MM.1S (cell line): ENCODE data around the gene MPO.

Experiments used
- DNase-seq: peaks from one replicate; pipeline ENCODE4 v3.0.0-alpha.2; 2015
- H2AFZ ChIP-seq: fragments of 300-600 bp; sonication (generic); 2 replicates; pipeline ENCODE4 v1.6.0; 2016; ENCODE audit warnings: antibody characterized with exemption, low read length
- H3F3A ChIP-seq: fragments of 300-600 bp; sonication (generic); 2 replicates; pipeline ENCODE4 v1.6.1; 2016; ENCODE audit warnings: mild to moderate bottlenecking, antibody characterized with exemption, low read length, moderate library complexity, mixed read lengths; ENCODE audit not compliant: insufficient read depth
- H3K27ac ChIP-seq: fragments of 300-600 bp; sonication (generic); 2 replicates; pipeline ENCODE4 v1.5.1; 2016; ENCODE audit warnings: mild to moderate bottlenecking, low read length
- H3K27me3 ChIP-seq: fragments of 300-600 bp; sonication (generic); replicated peaks from 2 replicates; pipeline ENCODE4 v1.6.0; 2016; ENCODE audit warnings: low read length; ENCODE audit not compliant: insufficient read depth
- H3K36me3 ChIP-seq: fragments of 300-600 bp; sonication (generic); replicated peaks from 2 replicates; pipeline ENCODE4 v1.6.1; 2016; ENCODE audit warnings: mild to moderate bottlenecking, low read length, mixed read lengths; ENCODE audit not compliant: insufficient read depth
- H3K4me1 ChIP-seq: fragments of 300-600 bp; sonication (generic); 2 replicates; pipeline ENCODE4 v1.6.1; 2016; ENCODE audit warnings: low read length, mixed read lengths
- H3K4me2 ChIP-seq: fragments of 300-600 bp; sonication (generic); 2 replicates; pipeline ENCODE4 v1.6.0; 2016; ENCODE audit warnings: low read depth, low read length
- H3K4me3 ChIP-seq: fragments of 300-600 bp; sonication (generic); 2 replicates; pipeline ENCODE4 v1.5.1; 2016; ENCODE audit warnings: low read length, mixed read lengths
- H3K79me2 ChIP-seq: fragments of 300-600 bp; sonication (generic); 2 replicates; pipeline ENCODE4 v1.6.1; 2016; ENCODE audit warnings: mixed run types, low read length, mixed read lengths
- H3K9ac ChIP-seq: fragments of 300-600 bp; sonication (generic); 2 replicates; pipeline ENCODE4 v1.6.1; 2016; ENCODE audit warnings: low read length, mixed read lengths
- H3K9me2 ChIP-seq: fragments of 300-600 bp; sonication (generic); replicated peaks from 2 replicates; pipeline ENCODE4 v1.6.1; 2016; ENCODE audit warnings: mild to moderate bottlenecking, low read length, mixed read lengths; ENCODE audit not compliant: insufficient read depth
- H3K9me3 ChIP-seq: fragments of 300-600 bp; sonication (generic); replicated peaks from 2 replicates; pipeline ENCODE4 v1.6.1; 2016; ENCODE audit warnings: mild to moderate bottlenecking, low read length, mixed read lengths; ENCODE audit not compliant: insufficient read depth
- H4K20me1 ChIP-seq: fragments of 300-600 bp; sonication (generic); 2 replicates; pipeline ENCODE4 v1.6.1; 2016; ENCODE audit warnings: mild to moderate bottlenecking, low read length, moderate library complexity, mixed read lengths; ENCODE audit not compliant: insufficient read depth
- EZH2 ChIP-seq: fragments of 300-600 bp; sonication (generic); optimal IDR thresholded peaks from 2 replicates; pipeline ENCODE3; 2017; ENCODE audit warnings: low read depth, mild to moderate bottlenecking, antibody characterized with exemption, low read length, mixed read lengths
- EZH2phosphoT487 ChIP-seq: fragments of 300-600 bp; sonication (generic); IDR thresholded peaks from 2 replicates; pipeline ENCODE4 v1.6.1; 2018; ENCODE audit warnings: antibody characterized with exemption, low read length
- TF ChIP-seq, protein P1 (sequence below): fragments of 300-600 bp; sonication (generic); IDR thresholded peaks from 2 replicates; pipeline ENCODE4 v1.5.1; 2016; ENCODE audit warnings: antibody characterized with exemption, low read length, mixed read lengths

MPO gene, protein sequence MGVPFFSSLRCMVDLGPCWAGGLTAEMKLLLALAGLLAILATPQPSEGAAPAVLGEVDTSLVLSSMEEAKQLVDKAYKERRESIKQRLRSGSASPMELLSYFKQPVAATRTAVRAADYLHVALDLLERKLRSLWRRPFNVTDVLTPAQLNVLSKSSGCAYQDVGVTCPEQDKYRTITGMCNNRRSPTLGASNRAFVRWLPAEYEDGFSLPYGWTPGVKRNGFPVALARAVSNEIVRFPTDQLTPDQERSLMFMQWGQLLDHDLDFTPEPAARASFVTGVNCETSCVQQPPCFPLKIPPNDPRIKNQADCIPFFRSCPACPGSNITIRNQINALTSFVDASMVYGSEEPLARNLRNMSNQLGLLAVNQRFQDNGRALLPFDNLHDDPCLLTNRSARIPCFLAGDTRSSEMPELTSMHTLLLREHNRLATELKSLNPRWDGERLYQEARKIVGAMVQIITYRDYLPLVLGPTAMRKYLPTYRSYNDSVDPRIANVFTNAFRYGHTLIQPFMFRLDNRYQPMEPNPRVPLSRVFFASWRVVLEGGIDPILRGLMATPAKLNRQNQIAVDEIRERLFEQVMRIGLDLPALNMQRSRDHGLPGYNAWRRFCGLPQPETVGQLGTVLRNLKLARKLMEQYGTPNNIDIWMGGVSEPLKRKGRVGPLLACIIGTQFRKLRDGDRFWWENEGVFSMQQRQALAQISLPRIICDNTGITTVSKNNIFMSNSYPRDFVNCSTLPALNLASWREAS

DNA sequence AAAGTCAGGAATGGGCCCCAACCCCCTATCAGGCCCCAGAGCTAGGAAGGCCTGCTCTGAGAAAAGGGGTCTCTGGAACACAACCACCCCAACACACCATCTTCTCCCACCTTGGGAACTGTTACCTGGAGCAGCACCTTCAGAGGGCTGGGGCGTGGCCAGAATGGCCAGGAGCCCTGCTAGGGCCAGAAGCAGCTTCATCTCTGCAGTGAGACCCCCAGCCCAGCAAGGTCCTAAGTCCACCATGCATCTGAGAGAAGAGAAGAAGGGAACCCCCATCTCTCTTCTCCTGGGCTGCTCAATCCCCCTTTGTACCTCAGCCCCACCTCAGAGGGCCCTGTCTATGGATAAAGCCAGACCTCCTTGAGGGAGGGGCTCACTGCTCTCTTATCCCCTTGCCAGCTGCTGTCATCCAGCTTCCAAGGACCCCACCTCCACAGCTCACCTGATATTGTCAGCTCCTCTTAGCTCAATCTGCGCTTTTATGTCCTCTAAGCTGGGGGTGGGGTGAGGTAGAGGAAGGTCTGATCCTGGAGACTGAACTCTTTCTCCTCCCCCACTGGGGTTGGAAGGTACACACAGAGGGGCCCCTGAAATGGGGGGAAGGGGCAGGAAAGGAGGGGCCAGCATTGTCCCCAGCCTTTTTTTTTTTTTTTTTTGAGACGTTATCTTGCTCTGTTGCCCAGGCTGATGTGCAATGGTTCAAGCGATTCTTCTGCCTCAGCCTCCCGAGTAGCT, at the start of gene MPO:
Gene MPO (minus strand): TSS at position 456 of the 738 bp plus-strand sequence. CDS start 177 bp downstream, at position 279.
- no peak within 1 kb of the TSS for H3K4me2 ChIP-seq

DNA sequence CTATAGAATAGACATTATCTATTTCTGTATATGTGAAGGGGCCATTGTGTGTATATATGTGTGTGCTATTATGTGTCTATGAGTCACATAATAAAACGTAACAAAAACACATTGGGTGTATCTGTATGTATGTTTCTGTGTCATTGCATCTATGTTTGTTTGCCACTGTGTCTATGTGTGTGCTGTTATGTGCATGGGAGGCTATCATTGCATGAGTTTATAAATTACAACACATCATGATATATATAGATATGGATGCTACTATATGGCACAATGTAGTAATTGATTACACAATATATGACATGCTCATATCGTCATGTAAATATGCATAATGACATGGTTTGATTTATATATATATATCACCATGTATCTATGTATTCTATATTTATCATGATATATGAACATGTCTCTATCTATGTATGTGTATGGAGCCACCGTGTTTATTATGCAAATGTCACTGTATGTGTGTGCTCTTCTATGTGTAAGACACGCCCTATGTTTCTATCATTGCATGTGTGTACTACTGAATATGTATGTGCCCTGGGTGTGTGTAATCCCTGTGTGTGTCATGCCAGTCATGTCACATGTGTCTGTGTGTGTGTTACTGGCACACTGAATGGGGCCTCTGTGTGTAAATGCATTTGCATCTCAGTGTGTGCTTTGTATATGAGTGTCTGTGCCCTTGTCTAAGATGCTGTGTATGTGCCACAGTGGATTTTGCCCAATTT, 49.2 kb upstream of the MPO start:
- Histone ChIP-seq H3K27me3 (0 out of 2 replicates have a peak, but pooled peaks cover 5% of the 10 kb centered on the region), H3F3A (peaks cover 91% of the 10 kb centered on the region), H3K9me3 (no peaks in the 10 kb centered on the region), H3K4me1 (peaks cover 52% of the 10 kb centered on the region), H4K20me1 (peaks cover 17% of the 10 kb centered on the region; the same call in 1 of the 2 replicates), H3K9me2 (no peaks in the 10 kb centered on the region), H2AFZ (no peak overlapping the region), H3K36me3 (peaks cover 16% of the 10 kb centered on the region), H3K79me2 (peaks cover 49% of the 10 kb centered on the region), H3K4me3 (peak overlapping the region; percentile 100), H3K9ac (peak overlapping the region; percentile 99; the same call in 1 of the 2 replicates), H3K27ac (peak overlapping the region; percentile 100), H3K4me2 (peak overlapping the region; percentile 98)
- DNase-seq = peak; percentile 89
- TF ChIP-seq EZH2 = no peak
- TF ChIP-seq, protein P1, sequence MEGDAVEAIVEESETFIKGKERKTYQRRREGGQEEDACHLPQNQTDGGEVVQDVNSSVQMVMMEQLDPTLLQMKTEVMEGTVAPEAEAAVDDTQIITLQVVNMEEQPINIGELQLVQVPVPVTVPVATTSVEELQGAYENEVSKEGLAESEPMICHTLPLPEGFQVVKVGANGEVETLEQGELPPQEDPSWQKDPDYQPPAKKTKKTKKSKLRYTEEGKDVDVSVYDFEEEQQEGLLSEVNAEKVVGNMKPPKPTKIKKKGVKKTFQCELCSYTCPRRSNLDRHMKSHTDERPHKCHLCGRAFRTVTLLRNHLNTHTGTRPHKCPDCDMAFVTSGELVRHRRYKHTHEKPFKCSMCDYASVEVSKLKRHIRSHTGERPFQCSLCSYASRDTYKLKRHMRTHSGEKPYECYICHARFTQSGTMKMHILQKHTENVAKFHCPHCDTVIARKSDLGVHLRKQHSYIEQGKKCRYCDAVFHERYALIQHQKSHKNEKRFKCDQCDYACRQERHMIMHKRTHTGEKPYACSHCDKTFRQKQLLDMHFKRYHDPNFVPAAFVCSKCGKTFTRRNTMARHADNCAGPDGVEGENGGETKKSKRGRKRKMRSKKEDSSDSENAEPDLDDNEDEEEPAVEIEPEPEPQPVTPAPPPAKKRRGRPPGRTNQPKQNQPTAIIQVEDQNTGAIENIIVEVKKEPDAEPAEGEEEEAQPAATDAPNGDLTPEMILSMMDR = no peak
- TF ChIP-seq EZH2phosphoT487 = no peak

More for the DNA sequence above, at the start of gene MPO:
- H3K9me3 ChIP-seq = no peaks in the 10 kb centered on the region
- no peaks in the 10 kb centered on the region for H3K79me2 ChIP-seq
- H3K36me3 ChIP-seq = no peaks in the 10 kb centered on the region
- no peaks in the 10 kb centered on the region for H4K20me1 ChIP-seq
- H3K9ac ChIP-seq = no peak within 1 kb of the TSS
- DNase-seq = no peak
- no peaks in the 10 kb centered on the region for H3F3A ChIP-seq
- no peaks in the 10 kb centered on the region for H3K4me1 ChIP-seq
- no peak within 1 kb of the TSS for H2AFZ ChIP-seq
- H3K27me3 ChIP-seq = peaks cover 45% of the 10 kb centered on the region
- no peak within 1 kb of the TSS for H3K27ac ChIP-seq
- no peaks in the 10 kb centered on the region for H3K9me2 ChIP-seq
- TF ChIP-seq EZH2 (no peak), EZH2phosphoT487 (no peak)
- TF ChIP-seq, protein P1 = no peak
- no peak within 1 kb of the TSS for H3K4me3 ChIP-seq
